GM23338 (cell line): ENCODE results near the gene HIP1. TPM values are rescaled to one million over a fixed set of nuclear protein-coding genes. Genes with fewer than 3 reads are reported as not detected.

Source experiments
- ATAC-seq: fragments of 200-7000 bp; cut with Tn5 transposase; 3 replicates; pipeline ENCODE4 v1.9.1; 2020
- DNase-seq: peaks from one replicate; pipeline ENCODE4 v3.0.0-alpha.2; 2015; ENCODE audit warnings: low spot score
- H2AFZ ChIP-seq: fragments of 200-600 bp; sonication (generic); 2 replicates; pipeline ENCODE4 v1.8.0; 2016; ENCODE audit warnings: antibody characterized with exemption, mild to moderate bottlenecking, moderate library complexity
- H3F3A ChIP-seq: fragments of 200-600 bp; sonication (generic); replicated peaks from 2 replicates; pipeline ENCODE4 v1.8.0; 2017; ENCODE audit warnings: antibody characterized with exemption, mixed run types, low read depth
- H3K27ac ChIP-seq: fragments of 200-600 bp; sonication (generic); 2 replicates; pipeline ENCODE4 v1.6.1; 2016; ENCODE audit warnings: low read depth
- H3K27me3 ChIP-seq: fragments of 200-600 bp; sonication (generic); 2 replicates; pipeline ENCODE4 v1.8.0; 2016; ENCODE audit warnings: mild to moderate bottlenecking, mixed run types, moderate library complexity; ENCODE audit not compliant: insufficient read depth
- H3K36me3 ChIP-seq: fragments of 200-600 bp; sonication (generic); 2 replicates; pipeline ENCODE4 v1.8.0; 2016; ENCODE audit warnings: mild to moderate bottlenecking; ENCODE audit not compliant: insufficient read depth
- H3K4me1 ChIP-seq: fragments of 200-600 bp; sonication (generic); 2 replicates; pipeline ENCODE4 v1.8.0; 2016; ENCODE audit warnings: mild to moderate bottlenecking, moderate library complexity; ENCODE audit not compliant: insufficient read depth
- H3K4me2 ChIP-seq: fragments of 200-600 bp; sonication (generic); 2 replicates; pipeline ENCODE4 v1.7.1; 2017; ENCODE audit warnings: mixed run types
- H3K4me3 ChIP-seq: fragments of 200-600 bp; sonication (generic); 2 replicates; pipeline ENCODE4 v1.6.1; 2016; ENCODE audit warnings: mixed run types
- H3K79me2 ChIP-seq: fragments of 200-600 bp; sonication (generic); replicated peaks from 2 replicates; pipeline ENCODE4 v1.8.0; 2017; ENCODE audit warnings: mild to moderate bottlenecking; ENCODE audit not compliant: insufficient read depth
- H3K9me2 ChIP-seq: fragments of 200-600 bp; sonication (generic); 2 replicates; pipeline ENCODE4 v1.8.0; 2017; ENCODE audit not compliant: insufficient read depth
- H4K20me1 ChIP-seq: fragments of 200-600 bp; sonication (generic); replicated peaks from 2 replicates; pipeline ENCODE4 v1.8.0; 2017; ENCODE audit warnings: mild to moderate bottlenecking; ENCODE audit not compliant: insufficient read depth
- H3K27ac Mint-ChIP-seq: 2 replicates; pipeline ENCODE4 v1.8.0; 2020; ENCODE audit warnings: inconsistent platforms, mild to moderate bottlenecking, moderate library complexity, mixed read lengths
- H3K27me3 Mint-ChIP-seq: 3 replicates; pipeline ENCODE4 v1.8.0; 2022; ENCODE audit warnings: low read depth, mild to moderate bottlenecking, moderate library complexity, mixed read lengths, inconsistent platforms; ENCODE audit not compliant: insufficient read depth, poor library complexity
- H3K36me3 Mint-ChIP-seq: 3 replicates; pipeline ENCODE4 v1.8.0; 2021; ENCODE audit warnings: low read depth, mild to moderate bottlenecking, inconsistent platforms, moderate library complexity, mixed read lengths
- H3K4me1 Mint-ChIP-seq: 3 replicates; pipeline ENCODE4 v1.8.0; 2020; ENCODE audit warnings: mild to moderate bottlenecking, inconsistent platforms, mixed read lengths
- H3K4me3 Mint-ChIP-seq: 3 replicates; pipeline ENCODE4 v1.8.0; 2021; ENCODE audit warnings: moderate library complexity, mild to moderate bottlenecking, inconsistent platforms, mixed read lengths
- H3K9me3 Mint-ChIP-seq: 3 replicates; pipeline ENCODE4 v1.8.0; 2020; ENCODE audit warnings: moderate library complexity, mild to moderate bottlenecking, inconsistent platforms, mixed read lengths
- JUNB ChIP-seq: IDR thresholded peaks from one replicate; pipeline ENCODE4 v1.6.1; 2016; ENCODE audit warnings: antibody characterized with exemption; ENCODE audit not compliant: unreplicated experiment
- polyA plus RNA-seq: library from polyadenylated mRNA; unstranded; fragments of >200 nt; fragmentation: Nextera tagmentation; extraction: Ambion mirVana; gene quantifications from 2 replicates; pipeline ENCODE4 v1.2.1, GENCODE V29; 2016
- total RNA-seq: library from RNA; depleted of rRNA; stranded (reverse); fragments of >200 nt; shearing (Covaris generic); gene quantifications from 2 replicates; pipeline ENCODE4 v1.2.3, GENCODE V29; 2014
- TF ChIP-seq, protein P1 (sequence below): fragments of 250-450 bp; sonication (Bioruptor Pico); IDR thresholded peaks from 2 replicates; pipeline ENCODE4 v1.5.0; 2020; ENCODE audit warnings: mild to moderate bottlenecking, moderate library complexity
- TF ChIP-seq, protein P2 (sequence below), 2 experiments: fragments of 200-600 bp in 1 of 2; sonication (generic) in 1 of 2; conservative IDR thresholded peaks; 2 replicates each; pipeline versions ENCODE4 v1.5.1 to v1.6.1; 2016 to 2017; ENCODE audit warnings: antibody characterized with exemption in 2 of 2, low read depth in 2 of 2, mild to moderate bottlenecking in 2 of 2, moderate library complexity in 1 of 2

The HIP1 gene
- total and polyA plus RNA-seq, 2 experiments from 2014 or later = 24.9 to 80.8 TPM

GRCh38 chr7:75647709-75648438, 90.9 kb downstream of the HIP1 start (continued):
- TF ChIP-seq, protein P1, sequence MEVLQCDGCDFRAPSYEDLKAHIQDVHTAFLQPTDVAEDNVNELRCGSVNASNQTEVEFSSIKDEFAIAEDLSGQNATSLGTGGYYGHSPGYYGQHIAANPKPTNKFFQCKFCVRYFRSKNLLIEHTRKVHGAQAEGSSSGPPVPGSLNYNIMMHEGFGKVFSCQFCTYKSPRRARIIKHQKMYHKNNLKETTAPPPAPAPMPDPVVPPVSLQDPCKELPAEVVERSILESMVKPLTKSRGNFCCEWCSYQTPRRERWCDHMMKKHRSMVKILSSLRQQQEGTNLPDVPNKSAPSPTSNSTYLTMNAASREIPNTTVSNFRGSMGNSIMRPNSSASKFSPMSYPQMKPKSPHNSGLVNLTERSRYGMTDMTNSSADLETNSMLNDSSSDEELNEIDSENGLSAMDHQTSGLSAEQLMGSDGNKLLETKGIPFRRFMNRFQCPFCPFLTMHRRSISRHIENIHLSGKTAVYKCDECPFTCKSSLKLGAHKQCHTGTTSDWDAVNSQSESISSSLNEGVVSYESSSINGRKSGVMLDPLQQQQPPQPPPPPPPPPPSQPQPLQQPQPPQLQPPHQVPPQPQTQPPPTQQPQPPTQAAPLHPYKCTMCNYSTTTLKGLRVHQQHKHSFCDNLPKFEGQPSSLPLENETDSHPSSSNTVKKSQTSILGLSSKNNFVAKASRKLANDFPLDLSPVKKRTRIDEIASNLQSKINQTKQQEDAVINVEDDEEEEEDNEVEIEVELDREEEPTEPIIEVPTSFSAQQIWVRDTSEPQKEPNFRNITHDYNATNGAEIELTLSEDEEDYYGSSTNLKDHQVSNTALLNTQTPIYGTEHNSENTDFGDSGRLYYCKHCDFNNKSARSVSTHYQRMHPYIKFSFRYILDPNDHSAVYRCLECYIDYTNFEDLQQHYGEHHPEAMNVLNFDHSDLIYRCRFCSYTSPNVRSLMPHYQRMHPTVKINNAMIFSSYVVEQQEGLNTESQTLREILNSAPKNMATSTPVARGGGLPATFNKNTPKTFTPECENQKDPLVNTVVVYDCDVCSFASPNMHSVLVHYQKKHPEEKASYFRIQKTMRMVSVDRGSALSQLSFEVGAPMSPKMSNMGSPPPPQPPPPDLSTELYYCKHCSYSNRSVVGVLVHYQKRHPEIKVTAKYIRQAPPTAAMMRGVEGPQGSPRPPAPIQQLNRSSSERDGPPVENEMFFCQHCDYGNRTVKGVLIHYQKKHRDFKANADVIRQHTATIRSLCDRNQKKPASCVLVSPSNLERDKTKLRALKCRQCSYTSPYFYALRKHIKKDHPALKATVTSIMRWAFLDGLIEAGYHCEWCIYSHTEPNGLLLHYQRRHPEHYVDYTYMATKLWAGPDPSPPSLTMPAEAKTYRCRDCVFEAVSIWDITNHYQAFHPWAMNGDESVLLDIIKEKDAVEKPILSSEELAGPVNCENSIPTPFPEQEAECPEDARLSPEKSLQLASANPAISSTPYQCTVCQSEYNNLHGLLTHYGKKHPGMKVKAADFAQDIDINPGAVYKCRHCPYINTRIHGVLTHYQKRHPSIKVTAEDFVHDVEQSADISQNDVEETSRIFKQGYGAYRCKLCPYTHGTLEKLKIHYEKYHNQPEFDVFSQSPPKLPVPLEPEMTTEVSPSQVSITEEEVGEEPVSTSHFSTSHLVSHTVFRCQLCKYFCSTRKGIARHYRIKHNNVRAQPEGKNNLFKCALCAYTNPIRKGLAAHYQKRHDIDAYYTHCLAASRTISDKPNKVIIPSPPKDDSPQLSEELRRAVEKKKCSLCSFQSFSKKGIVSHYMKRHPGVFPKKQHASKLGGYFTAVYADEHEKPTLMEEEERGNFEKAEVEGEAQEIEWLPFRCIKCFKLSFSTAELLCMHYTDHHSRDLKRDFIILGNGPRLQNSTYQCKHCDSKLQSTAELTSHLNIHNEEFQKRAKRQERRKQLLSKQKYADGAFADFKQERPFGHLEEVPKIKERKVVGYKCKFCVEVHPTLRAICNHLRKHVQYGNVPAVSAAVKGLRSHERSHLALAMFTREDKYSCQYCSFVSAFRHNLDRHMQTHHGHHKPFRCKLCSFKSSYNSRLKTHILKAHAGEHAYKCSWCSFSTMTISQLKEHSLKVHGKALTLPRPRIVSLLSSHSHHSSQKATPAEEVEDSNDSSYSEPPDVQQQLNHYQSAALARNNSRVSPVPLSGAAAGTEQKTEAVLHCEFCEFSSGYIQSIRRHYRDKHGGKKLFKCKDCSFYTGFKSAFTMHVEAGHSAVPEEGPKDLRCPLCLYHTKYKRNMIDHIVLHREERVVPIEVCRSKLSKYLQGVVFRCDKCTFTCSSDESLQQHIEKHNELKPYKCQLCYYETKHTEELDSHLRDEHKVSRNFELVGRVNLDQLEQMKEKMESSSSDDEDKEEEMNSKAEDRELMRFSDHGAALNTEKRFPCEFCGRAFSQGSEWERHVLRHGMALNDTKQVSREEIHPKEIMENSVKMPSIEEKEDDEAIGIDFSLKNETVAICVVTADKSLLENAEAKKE = no peak

DNA sequence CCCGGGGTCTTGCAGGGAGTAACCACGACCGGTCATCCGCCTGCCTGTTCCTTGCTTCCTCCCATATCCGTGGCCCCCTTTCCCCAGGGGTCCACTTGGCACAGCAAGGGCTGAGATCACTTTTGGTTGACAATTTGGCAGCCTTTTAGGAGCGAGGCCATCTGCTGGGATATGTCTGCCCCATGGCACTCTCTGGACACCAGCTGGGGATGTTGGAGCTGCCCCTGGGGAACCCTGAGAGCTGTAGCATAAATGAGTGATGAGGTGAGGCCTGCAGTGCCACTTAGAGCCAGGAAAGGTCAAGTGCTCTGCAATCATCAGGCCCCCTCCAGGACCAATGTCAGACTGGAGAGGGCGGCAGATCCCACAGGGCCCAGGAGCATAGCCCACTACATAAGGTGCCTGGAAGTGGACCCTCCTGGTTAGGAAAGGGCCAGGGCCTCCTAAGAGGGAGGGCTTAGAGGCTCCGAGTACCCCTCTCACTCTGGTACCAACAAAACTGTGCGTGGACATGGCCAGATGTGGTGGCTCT, 92.1 kb downstream of the HIP1 start:
- Histone ChIP-seq H3K9me2 (no peaks in the 10 kb centered on the region), H3K27me3 (no peaks in the 10 kb centered on the region), H3K4me1 (peaks cover 21% of the 10 kb centered on the region), H3F3A (peaks cover 5% of the 10 kb centered on the region; the same call in 1 of the 2 replicates), H3K4me2 (no peak overlapping the region), H3K4me3 (no peak overlapping the region), H3K36me3 (no peaks in the 10 kb centered on the region), H2AFZ (no peak overlapping the region), H3K27ac (no peak overlapping the region), H3K79me2 (no peaks in the 10 kb centered on the region), H4K20me1 (no peaks in the 10 kb centered on the region)
- Mint-ChIP-seq H3K36me3 (peaks cover 8% of the 10 kb centered on the region; the same call in 2 of the 3 replicates), H3K4me3 (no peak overlapping the region), H3K27me3 (peaks cover 10% of the 10 kb centered on the region), H3K9me3 (peaks cover 13% of the 10 kb centered on the region; the same call in 2 of the 3 replicates), H3K27ac (no peak overlapping the region; the same call in 1 of the 2 replicates), H3K4me1 (peaks cover 22% of the 10 kb centered on the region)
- DNase-seq (no peak), ATAC-seq (peak; percentile 26)
- TF ChIP-seq, protein P2, sequence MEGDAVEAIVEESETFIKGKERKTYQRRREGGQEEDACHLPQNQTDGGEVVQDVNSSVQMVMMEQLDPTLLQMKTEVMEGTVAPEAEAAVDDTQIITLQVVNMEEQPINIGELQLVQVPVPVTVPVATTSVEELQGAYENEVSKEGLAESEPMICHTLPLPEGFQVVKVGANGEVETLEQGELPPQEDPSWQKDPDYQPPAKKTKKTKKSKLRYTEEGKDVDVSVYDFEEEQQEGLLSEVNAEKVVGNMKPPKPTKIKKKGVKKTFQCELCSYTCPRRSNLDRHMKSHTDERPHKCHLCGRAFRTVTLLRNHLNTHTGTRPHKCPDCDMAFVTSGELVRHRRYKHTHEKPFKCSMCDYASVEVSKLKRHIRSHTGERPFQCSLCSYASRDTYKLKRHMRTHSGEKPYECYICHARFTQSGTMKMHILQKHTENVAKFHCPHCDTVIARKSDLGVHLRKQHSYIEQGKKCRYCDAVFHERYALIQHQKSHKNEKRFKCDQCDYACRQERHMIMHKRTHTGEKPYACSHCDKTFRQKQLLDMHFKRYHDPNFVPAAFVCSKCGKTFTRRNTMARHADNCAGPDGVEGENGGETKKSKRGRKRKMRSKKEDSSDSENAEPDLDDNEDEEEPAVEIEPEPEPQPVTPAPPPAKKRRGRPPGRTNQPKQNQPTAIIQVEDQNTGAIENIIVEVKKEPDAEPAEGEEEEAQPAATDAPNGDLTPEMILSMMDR (conservative IDR thresholded peaks at IDR 0.05; ENCODE audit: low read depth in 2 of 2) = peak; percentile 23 to 54; a peak in 3 of 4 replicates
- no peak for TF ChIP-seq JUNB
